Upper lobe of right lung (tissue), 1 donor: Measurements from ENCODE around the gene NELFCD. TPM values are rescaled to one million over a fixed set of nuclear protein-coding genes. Genes with fewer than 3 reads are reported as not detected.
"Not testable (repeated sequence)": the region's sequence is repeated elsewhere in the genome, so short reads cannot be mapped to it uniquely, and the experiment has no call there.

Experiments
- ATAC-seq: fragments of 200-7000 bp; cut with Tn5 transposase; one replicate; pipeline ENCODE4 v1.9.1; 2020; ENCODE audit warnings: mild to moderate bottlenecking, moderate library complexity
- DNase-seq: peaks from one replicate; pipeline ENCODE4 v3.0.0-alpha.2; 2020
- H3K27ac ChIP-seq: fragments of 200-600 bp; one replicate; pipeline ENCODE4 v1.8.0; 2022
- H3K27me3 ChIP-seq: fragments of 200-600 bp; one replicate; pipeline ENCODE4 v1.8.0; 2022; ENCODE audit warnings: mild to moderate bottlenecking
- H3K36me3 ChIP-seq: fragments of 200-600 bp; one replicate; pipeline ENCODE4 v1.8.0; 2022
- H3K4me1 ChIP-seq: fragments of 200-600 bp; one replicate; pipeline ENCODE4 v1.8.0; 2022
- H3K4me3 ChIP-seq: fragments of 200-600 bp; one replicate; pipeline ENCODE4 v1.8.0; 2022; ENCODE audit warnings: mild to moderate bottlenecking
- H3K9me3 ChIP-seq: fragments of 200-600 bp; one replicate; pipeline ENCODE4 v1.8.0; 2022
- intact Hi-C: fragments of 100-400 bp; cut with DNase I; formaldehyde crosslinking; loops from one replicate; pipeline ENCODE4 v1.11.0; 2022
- total RNA-seq: library from RNA; stranded (reverse); fragmentation: NEBNext Ultra II Directional; extraction: Animal tissue kit (Norgen Biotek cat#: 25700); gene quantifications from one replicate; pipeline ENCODE4 v1.2.1, GENCODE V29; 2021
- TF ChIP-seq, protein P1 (sequence below): fragments of 200-600 bp; IDR thresholded peaks from one replicate; pipeline ENCODE4 v1.8.0; 2022; ENCODE audit warnings: antibody characterized with exemption
- donor health status: DM: no; HTN: yes; CAD: no; lungs with severe emphysema.

The NELFCD gene
- total RNA-seq, 1 donor from 2014 or later, result 51.2 TPM

DNA sequence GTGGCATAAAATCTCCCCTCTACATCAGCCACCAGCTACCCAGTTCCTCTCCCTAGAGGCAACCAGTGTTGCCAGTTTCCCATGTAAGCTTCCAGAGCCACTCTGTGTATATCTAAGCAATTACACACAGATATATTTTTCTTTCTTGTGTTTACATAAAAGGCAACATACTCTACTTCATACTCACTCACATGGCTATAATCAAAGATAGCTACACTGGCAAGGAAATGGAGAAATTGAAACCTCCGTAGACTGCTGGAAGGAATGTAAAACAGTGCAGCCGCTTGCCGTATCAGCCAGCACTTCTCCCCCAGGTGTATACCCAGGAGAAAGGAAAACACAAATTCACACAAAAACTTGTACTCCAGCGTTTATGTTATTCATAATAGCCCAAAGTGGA, 38.5 kb upstream of the NELFCD start:
- DNase-seq, result no peak
- TF ChIP-seq, protein P1, sequence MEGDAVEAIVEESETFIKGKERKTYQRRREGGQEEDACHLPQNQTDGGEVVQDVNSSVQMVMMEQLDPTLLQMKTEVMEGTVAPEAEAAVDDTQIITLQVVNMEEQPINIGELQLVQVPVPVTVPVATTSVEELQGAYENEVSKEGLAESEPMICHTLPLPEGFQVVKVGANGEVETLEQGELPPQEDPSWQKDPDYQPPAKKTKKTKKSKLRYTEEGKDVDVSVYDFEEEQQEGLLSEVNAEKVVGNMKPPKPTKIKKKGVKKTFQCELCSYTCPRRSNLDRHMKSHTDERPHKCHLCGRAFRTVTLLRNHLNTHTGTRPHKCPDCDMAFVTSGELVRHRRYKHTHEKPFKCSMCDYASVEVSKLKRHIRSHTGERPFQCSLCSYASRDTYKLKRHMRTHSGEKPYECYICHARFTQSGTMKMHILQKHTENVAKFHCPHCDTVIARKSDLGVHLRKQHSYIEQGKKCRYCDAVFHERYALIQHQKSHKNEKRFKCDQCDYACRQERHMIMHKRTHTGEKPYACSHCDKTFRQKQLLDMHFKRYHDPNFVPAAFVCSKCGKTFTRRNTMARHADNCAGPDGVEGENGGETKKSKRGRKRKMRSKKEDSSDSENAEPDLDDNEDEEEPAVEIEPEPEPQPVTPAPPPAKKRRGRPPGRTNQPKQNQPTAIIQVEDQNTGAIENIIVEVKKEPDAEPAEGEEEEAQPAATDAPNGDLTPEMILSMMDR, result no peak

DNA sequence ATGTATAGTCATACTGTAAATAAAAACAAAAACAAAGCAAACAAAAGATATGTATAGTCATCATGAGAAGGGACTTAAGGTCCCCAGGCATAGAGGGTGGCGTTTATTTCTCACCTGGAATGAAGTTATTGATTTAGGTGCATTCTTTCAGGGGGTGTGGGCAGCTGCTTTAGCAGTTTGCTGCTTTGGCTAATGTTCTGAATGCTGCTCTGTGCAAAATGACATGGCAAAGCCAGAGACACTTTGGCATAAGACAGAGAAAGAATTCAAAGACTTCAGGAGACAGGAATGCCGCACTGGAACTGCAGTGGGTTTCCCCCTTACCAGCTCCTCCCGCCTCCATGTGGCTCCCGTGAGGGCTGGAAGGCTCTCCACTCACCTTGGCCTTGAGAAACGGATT, 36.4 kb upstream of the NELFCD start:
- peak; percentile 65 for ATAC-seq
- Histone ChIP-seq H3K27ac (no peak overlapping the region), H3K4me3 (no peak overlapping the region), H3K36me3 (no peaks in the 10 kb centered on the region), H3K4me1 (peaks cover 3% of the 10 kb centered on the region), H3K9me3 (no peaks in the 10 kb centered on the region), H3K27me3 (no peaks in the 10 kb centered on the region)
- TF ChIP-seq, protein P1, result no peak
- no peak for DNase-seq
- intact Hi-C loops, result no loop called here

More for the DNA sequence above, 38.5 kb upstream of the NELFCD start:
- Histone ChIP-seq H3K27me3 (no peaks in the 10 kb centered on the region), H3K27ac (no peak overlapping the region), H3K4me1 (peaks cover 3% of the 10 kb centered on the region), H3K9me3 (no peaks in the 10 kb centered on the region), H3K4me3 (no peak overlapping the region), H3K36me3 (no peaks in the 10 kb centered on the region)
- intact Hi-C loops, result no loop called here
- no peak for ATAC-seq

DNA sequence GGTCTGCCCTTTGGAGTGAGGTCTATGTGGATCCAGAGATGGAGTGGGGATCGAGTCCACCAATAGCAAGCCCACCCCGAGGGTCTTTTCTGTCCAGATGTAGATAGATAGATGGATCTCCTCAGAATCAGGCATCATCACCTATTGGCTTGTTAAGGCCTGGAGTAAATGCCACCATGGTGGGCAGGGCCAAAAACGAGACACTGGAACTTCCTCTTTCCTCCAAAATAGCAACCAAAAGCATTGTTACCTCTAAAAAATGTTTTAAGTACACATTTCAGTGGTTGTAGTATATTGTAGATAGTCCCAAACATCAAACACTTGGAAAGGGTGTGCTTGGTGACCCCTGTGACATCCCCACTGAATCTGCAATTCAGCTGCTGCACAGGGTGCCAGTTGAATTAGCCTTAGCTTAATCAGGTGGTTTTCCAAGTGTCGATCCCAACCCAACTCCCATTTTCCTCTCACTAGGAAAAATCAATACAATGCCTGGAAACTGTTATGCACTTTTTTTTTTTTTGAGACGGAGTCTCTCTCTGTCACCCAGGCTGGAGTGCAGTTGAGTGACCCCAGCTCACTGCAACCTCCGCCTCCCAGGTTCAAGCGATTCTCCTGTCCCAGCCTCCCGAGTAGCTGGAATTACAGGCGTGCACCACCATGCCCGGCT, 35.0 kb upstream of the NELFCD start:
- no peak overlapping the region for H3K4me3 ChIP-seq
- no peaks in the 10 kb centered on the region for H3K9me3 ChIP-seq
- H3K36me3 ChIP-seq, result no peaks in the 10 kb centered on the region
- no peak overlapping the region for H3K27ac ChIP-seq
- ATAC-seq (no peak), DNase-seq (no peak)
- no peaks in the 10 kb centered on the region for H3K27me3 ChIP-seq
- peaks cover 3% of the 10 kb centered on the region for H3K4me1 ChIP-seq
- TF ChIP-seq, protein P1, result no peak
- intact Hi-C loops, result no loop called here

DNA sequence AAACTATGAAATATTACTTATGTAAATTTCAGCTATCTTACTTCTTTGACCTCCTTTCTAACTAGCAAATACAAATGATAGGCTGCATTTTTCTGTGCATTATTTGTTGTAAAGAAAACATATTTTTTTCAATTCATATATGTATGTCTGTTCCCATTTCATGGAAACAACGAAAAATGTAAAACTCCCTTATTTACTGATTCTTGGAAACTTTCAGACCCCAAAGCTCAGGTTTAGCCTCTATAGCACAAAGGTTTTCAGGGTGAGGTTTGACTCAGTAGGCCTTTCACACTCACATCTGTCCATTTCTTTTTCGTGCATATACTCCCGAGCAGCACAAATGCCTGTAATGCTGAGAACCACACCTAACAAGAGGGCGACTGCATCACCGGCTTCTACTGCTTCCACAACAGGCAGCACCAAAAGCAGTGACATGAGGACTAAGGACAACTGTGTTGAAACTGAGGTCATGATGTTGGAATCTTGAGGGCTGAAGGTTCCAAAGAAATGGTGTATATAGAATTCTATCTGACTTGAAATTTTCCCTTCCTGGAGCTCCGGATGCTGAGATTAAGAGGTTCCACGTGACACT, 33.2 kb upstream of the NELFCD start:
- H3K4me1 ChIP-seq, intact Hi-C loops, ATAC-seq, H3K9me3 ChIP-seq, H3K4me3 ChIP-seq, H3K36me3 ChIP-seq, DNase-seq, H3K27me3 ChIP-seq, H3K27ac ChIP-seq: not testable (repeated sequence)

DNA sequence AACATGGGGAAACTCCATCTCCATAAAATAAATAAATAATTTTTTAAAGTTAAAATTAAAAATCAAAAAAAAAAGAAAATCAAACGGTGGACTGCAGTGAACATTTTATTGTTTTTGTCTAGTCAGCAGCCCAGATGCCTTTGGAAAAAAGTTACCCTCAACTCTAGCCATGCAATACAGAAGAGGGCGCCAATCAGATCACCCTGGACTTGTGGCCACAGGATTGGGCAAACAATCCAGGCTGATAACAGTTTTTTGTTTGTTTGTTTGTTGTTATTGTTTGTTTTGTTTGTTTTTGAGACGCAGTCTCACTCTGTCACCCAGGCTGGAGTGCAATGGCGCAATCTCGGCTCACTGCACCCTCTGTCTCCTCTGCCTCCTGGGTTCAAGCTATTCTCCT, 30.5 kb upstream of the NELFCD start:
- ATAC-seq (no peak), DNase-seq (no peak)
- no peaks in the 10 kb centered on the region for H3K4me1 ChIP-seq
- H3K9me3 ChIP-seq, result no peaks in the 10 kb centered on the region
- no peaks in the 10 kb centered on the region for H3K27me3 ChIP-seq
- TF ChIP-seq, protein P1, result no peak
- H3K27ac ChIP-seq, result no peak overlapping the region
- intact Hi-C loops, result no loop called here
- no peak overlapping the region for H3K4me3 ChIP-seq
- H3K36me3 ChIP-seq, result no peaks in the 10 kb centered on the region

DNA sequence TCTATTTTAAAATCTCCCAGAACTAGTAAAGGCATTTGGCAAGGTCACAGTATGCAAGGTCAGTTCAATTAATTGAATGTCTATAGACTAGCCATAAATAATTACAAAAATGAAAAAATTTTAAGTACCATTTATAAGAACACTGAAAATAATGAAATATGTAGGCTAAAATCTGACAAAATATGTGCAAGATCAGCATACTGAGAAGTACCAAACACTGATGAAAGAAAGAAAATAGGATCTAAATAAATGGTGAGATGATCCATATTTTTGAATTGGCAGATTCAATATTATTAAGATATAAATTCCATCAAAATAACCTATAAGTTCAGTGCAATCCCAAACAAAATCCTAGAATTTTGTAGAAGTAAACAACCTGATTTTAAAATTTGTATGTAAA, 28.0 kb upstream of the NELFCD start:
- H3K4me1 ChIP-seq, result no peaks in the 10 kb centered on the region
- ATAC-seq, result no peak
- H3K9me3 ChIP-seq, result no peaks in the 10 kb centered on the region
- DNase-seq, result no peak
- TF ChIP-seq, protein P1, result no peak
- intact Hi-C loops, result no loop called here
- no peaks in the 10 kb centered on the region for H3K36me3 ChIP-seq
- H3K27ac ChIP-seq, result no peak overlapping the region
- H3K27me3 ChIP-seq, result no peaks in the 10 kb centered on the region
- H3K4me3 ChIP-seq, result no peak overlapping the region
